Esophagus squamous epithelium (tissue), 4 donors: ENCODE results near the gene ZNRF3.

ENCODE experiments used
- POLR2A ChIP-seq, 4 donors: fragments of 450-650 bp; IDR thresholded peaks; one replicate each; pipeline ENCODE4 v1.6.1; 2017; ENCODE audit warnings: antibody characterized with exemption in 4 of 4, mild to moderate bottlenecking in 4 of 4, moderate library complexity in 3 of 4
- TF ChIP-seq, protein P1 (sequence below), 6 experiments: fragments of 450-650 bp in 4 of 6; fragments of 200-600 bp in 2 of 6; sonication (generic) in 2 of 6; IDR thresholded peaks; one replicate each; pipeline ENCODE4 v1.5.1; 2016 to 2019; ENCODE audit warnings: antibody characterized with exemption in 6 of 6, mild to moderate bottlenecking in 4 of 6, moderate library complexity in 4 of 6

DNA sequence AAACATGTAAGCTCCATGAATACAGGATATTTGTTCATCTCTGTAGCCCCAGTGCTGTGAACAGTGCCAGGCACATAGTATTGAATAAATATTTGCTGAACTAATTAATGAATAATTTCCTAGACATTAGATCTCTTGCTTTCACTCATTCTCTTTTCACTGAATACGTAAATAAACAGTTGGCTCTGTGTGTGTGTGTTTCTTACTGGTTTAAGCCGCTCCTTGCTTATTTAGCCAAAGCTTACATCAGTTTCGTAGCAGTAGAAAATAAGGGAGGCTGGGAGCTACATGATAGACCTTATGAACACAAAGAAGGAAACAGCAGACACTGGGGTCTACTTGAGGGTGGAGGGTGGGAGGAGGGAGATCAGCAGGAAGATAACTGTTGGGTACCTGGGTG is 206.7 kb downstream of the ZNRF3 start:
- TF ChIP-seq, protein P1, sequence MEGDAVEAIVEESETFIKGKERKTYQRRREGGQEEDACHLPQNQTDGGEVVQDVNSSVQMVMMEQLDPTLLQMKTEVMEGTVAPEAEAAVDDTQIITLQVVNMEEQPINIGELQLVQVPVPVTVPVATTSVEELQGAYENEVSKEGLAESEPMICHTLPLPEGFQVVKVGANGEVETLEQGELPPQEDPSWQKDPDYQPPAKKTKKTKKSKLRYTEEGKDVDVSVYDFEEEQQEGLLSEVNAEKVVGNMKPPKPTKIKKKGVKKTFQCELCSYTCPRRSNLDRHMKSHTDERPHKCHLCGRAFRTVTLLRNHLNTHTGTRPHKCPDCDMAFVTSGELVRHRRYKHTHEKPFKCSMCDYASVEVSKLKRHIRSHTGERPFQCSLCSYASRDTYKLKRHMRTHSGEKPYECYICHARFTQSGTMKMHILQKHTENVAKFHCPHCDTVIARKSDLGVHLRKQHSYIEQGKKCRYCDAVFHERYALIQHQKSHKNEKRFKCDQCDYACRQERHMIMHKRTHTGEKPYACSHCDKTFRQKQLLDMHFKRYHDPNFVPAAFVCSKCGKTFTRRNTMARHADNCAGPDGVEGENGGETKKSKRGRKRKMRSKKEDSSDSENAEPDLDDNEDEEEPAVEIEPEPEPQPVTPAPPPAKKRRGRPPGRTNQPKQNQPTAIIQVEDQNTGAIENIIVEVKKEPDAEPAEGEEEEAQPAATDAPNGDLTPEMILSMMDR (IDR thresholded peaks at IDR 0.05), result no peak
- TF ChIP-seq POLR2A (IDR thresholded peaks at IDR 0.05), result no peak
